ENCODE results near the gene POR.

- TF ChIP-seq CTCF (CRISPR knock-in tag; IDR thresholded peaks at IDR 0.05) (no peak), TEAD3 (CRISPR knock-in tag; optimal IDR thresholded peaks at IDR 0.05; ENCODE audit: borderline replicate concordance) (no peak), ZNF142 (CRISPR knock-in tag; IDR thresholded peaks at IDR 0.05) (no peak), ZNF670 (CRISPR knock-in tag; IDR thresholded peaks at IDR 0.05; ENCODE audit: borderline replicate concordance) (no peak), POLR2AphosphoS5 (IDR thresholded peaks at IDR 0.05; ENCODE audit: low read depth, low read length) (no peak)
Observed at GRCh38 chr7:75878312-75878768, 36.6 kb upstream of the POR start.
